ENCODE data around the gene COL23A1. TPM values are rescaled to one million over a fixed set of nuclear protein-coding genes. Genes with fewer than 3 reads are reported as not detected.
A peak's percentile ranks its signal among the peaks of the same experiment; 100 is the strongest.

Gene COL23A1
- total RNA-seq, 4 donors from 2014 or later: 7.9 to 20.4 (median 12.0) TPM

DNA sequence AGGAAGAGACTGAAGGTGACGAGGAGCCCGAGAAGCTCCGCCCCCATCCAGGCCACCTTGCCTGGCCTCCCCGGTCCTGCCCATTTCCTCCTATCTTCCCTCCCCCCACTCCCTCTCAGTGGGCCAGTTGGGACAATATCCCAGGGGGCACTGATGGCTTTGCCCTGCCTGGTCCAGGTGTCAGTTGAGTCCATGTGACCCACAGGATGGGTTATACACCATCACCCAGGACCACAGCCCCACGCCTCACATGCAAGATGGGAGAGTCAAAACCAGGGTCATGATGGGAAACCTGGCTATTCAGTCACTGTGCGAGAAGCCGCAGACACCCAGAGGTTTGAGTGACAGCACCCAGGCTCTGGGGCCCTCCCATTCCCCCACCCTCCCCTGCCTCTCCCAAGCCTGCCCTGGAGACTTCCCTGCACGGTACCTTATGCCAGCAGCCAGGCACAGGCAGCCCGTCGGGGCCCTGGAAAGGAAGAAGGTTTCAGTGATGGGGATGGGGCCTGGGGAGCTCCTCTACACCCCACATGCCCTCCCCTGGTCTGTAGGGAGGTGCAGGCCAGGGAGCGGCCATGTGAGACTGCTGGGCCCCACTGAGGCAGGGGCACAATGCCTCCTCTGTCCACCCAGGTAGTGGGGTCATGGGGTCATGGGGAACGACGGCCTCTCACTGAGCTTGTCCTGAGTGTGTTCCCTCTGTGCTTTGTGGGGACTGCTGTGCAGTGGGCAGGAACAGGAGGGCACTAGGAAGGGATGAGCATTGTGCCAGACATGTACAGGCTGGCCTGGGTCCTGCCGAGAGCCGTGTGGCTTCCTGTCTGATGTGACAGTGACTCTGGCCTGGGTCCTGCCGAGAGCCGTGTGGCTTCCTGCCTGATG, 351.2 kb downstream of the COL23A1 start:
- no peak for TF ChIP-seq EP300 (IDR thresholded peaks at IDR 0.05)
- TF ChIP-seq POLR2A (IDR thresholded peaks at IDR 0.05): no peak
- TF ChIP-seq, protein P1, sequence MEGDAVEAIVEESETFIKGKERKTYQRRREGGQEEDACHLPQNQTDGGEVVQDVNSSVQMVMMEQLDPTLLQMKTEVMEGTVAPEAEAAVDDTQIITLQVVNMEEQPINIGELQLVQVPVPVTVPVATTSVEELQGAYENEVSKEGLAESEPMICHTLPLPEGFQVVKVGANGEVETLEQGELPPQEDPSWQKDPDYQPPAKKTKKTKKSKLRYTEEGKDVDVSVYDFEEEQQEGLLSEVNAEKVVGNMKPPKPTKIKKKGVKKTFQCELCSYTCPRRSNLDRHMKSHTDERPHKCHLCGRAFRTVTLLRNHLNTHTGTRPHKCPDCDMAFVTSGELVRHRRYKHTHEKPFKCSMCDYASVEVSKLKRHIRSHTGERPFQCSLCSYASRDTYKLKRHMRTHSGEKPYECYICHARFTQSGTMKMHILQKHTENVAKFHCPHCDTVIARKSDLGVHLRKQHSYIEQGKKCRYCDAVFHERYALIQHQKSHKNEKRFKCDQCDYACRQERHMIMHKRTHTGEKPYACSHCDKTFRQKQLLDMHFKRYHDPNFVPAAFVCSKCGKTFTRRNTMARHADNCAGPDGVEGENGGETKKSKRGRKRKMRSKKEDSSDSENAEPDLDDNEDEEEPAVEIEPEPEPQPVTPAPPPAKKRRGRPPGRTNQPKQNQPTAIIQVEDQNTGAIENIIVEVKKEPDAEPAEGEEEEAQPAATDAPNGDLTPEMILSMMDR (IDR thresholded peaks at IDR 0.05): no peak
- Histone ChIP-seq H3K9me3 (no peaks in the 10 kb centered on the region), H3K27me3 (no peaks in the 10 kb centered on the region), H3K4me3 (no peak overlapping the region), H3K4me1 (peaks cover 0 to 55% (median 17%) of the 10 kb centered on the region in 4 donors), H3K36me3 (no peaks in the 10 kb centered on the region), H3K27ac (peak overlapping the region in 2 of 4 donors; percentile 17 to 56)
- WGBS, 2 donors: 68 to 83% methylated on average over 6 to 14 of the region's 17 CpGs
- no peak for DNase-seq (ENCODE audit: low spot score in 2 of 2)

DNA sequence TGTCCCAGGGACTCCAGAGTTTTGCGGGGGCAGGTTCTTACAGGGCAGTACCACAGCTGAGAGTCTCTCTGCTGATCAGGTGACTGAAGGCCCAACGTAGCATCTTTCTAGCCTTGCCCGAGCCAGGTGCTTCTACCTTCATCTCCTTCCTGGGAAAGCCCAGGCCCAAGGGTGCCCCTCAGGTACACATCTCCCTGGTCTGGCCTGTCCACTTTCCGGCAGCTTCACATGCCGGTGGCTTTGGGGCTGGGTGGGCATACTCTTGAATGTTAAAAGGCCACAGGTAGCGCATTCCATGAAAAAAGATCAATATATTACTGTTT, 351.9 kb downstream of the COL23A1 start:
- H3K27ac ChIP-seq: no peak overlapping the region
- no peaks in the 10 kb centered on the region for H3K9me3 ChIP-seq
- no peaks in the 10 kb centered on the region for H3K36me3 ChIP-seq
- no peak for TF ChIP-seq EP300 (IDR thresholded peaks at IDR 0.05)
- TF ChIP-seq POLR2A (IDR thresholded peaks at IDR 0.05): no peak
- TF ChIP-seq, protein P1 (IDR thresholded peaks at IDR 0.05): no peak
- DNase-seq (ENCODE audit: low spot score in 2 of 2): no peak
- 94 to 98% methylated on average over 6 of the region's 6 CpGs for WGBS, 2 donors
- H3K4me1 ChIP-seq: peaks cover 0 to 59% (median 18%) of the 10 kb centered on the region in 4 donors
- H3K27me3 ChIP-seq: no peaks in the 10 kb centered on the region
- no peak overlapping the region for H3K4me3 ChIP-seq

DNA sequence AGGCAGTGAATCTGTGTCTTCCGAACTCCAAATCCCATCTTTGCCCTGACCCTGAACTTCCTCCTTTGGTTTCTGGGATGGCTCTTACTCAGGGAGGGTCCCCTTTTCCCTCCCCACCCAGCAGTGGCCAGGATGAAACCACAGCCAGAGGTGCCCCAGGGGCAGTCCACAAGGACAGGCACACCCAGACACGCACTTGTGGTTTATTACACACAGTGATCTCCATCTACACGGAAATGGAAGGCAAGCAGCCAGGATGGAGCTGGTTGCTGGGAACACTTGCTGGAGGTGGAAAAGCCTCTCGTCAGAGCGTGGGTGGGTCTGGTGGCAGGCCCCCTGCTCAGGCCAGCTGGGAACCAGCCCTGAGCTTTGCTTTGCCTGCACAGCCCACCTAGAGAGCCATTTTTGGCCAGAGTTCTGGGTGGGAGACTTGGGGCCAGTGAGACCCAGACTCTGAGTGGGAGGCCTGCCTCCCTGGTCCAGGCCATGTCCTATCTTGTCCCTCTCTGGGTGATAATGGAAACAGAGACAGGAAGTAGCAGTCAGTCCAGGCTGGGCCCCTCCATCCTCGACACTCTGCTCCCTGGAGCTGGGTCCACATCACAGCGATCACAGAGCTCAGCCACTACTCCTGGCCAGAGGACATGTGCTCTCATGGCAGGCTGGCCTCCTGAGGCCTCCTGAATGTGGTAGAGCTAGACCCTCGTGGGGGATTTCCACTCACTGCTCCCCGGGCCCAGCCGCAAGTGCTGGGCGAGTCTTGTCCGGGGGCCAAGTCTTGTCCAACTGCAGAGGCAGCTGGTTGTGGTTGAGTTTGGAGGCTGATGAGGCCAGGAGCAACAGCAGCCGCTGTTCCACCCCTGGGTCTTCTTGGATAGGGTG, 352.5 kb downstream of the COL23A1 start:
- H3K27me3 ChIP-seq: no peaks in the 10 kb centered on the region

DNA sequence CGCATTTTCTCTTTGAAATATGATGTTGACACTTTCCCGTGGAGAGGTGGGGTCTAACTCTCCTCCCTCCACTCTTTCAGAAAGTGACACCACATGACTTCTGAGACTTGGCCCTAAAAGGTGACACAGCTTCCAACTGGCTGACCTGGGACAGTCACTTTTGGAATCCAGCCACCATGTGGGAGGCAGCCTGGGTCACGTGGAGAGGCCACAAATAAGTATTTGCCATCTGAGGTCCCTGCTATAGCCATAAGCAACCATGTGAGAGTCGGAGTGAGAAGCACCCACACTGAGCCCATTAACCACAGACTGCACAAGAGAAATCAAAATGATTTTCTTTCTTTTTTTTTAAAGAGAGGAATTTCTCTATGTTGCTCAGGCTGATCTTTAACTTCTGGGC, 353.5 kb downstream of the COL23A1 start:
- WGBS, 2 donors: 23 to 30% methylated on average over 4 of the region's 4 CpGs
- no peaks in the 10 kb centered on the region for H3K9me3 ChIP-seq
- DNase-seq (ENCODE audit: low spot score in 2 of 2): peak in 1 of 2 donors; percentile 40
- no peaks in the 10 kb centered on the region for H3K27me3 ChIP-seq
- no peak overlapping the region for H3K4me3 ChIP-seq
- no peak for TF ChIP-seq POLR2A (IDR thresholded peaks at IDR 0.05)
- TF ChIP-seq, protein P1 (IDR thresholded peaks at IDR 0.05): no peak
- peak in 1 of 2 donors; percentile 18 for TF ChIP-seq EP300 (IDR thresholded peaks at IDR 0.05)
- no peaks in the 10 kb centered on the region for H3K36me3 ChIP-seq
- H3K4me1 ChIP-seq: peaks cover 0 to 68% (median 23%) of the 10 kb centered on the region in 4 donors
- H3K27ac ChIP-seq: peak overlapping the region in 2 of 4 donors; percentile 47 to 55

More for the DNA sequence above, 352.5 kb downstream of the COL23A1 start:
- Histone ChIP-seq H3K27ac (peak overlapping the region in 1 of 4 donors; percentile 55), H3K4me1 (peaks cover 0 to 65% (median 21%) of the 10 kb centered on the region in 4 donors), H3K4me3 (no peak overlapping the region), H3K9me3 (no peaks in the 10 kb centered on the region), H3K36me3 (no peaks in the 10 kb centered on the region)
- TF ChIP-seq, protein P1 (IDR thresholded peaks at IDR 0.05): no peak
- TF ChIP-seq POLR2A (IDR thresholded peaks at IDR 0.05) (no peak), EP300 (IDR thresholded peaks at IDR 0.05) (no peak)
- DNase-seq (ENCODE audit: low spot score in 2 of 2): no peak
- 60 to 68% methylated on average over 8 to 12 of the region's 13 CpGs for WGBS, 2 donors

Measured in tibial nerve (tissue), 4 donors.